IMR-90 (cell line): Measurements from ENCODE around the gene PNMA8C.

Experiments
- BHLHE40 ChIP-seq: fragments of 150-350 bp; IDR thresholded peaks from 2 replicates; pipeline ENCODE4 v1.6.1; 2016; ENCODE audit warnings: mild to moderate bottlenecking, low read depth, low read length
- CHD1 ChIP-seq: IDR thresholded peaks from 2 replicates; pipeline ENCODE4 v1.6.1; 2012; ENCODE audit warnings: low read depth, low read length, improper control_type of control experiment
- FOS ChIP-seq: fragments of 150-350 bp; IDR thresholded peaks from 2 replicates; pipeline ENCODE4 v1.6.1; 2016; ENCODE audit warnings: low read depth, low read length
- MAFK ChIP-seq: IDR thresholded peaks from 2 replicates; pipeline ENCODE4 v1.6.1; 2012; ENCODE audit warnings: low read depth, low read length, improper control_type of control experiment
- MAZ ChIP-seq: IDR thresholded peaks from 2 replicates; pipeline ENCODE4 v1.6.1; 2012; ENCODE audit warnings: low read depth, mild to moderate bottlenecking, low read length, improper control_type of control experiment, moderate library complexity, borderline replicate concordance
- POLR2A ChIP-seq: IDR thresholded peaks from 2 replicates; pipeline ENCODE4 v1.6.1; 2012; ENCODE audit warnings: mild to moderate bottlenecking, low read depth, low read length
- RAD21 ChIP-seq: IDR thresholded peaks from 2 replicates; pipeline ENCODE4 v1.6.1; 2012; ENCODE audit warnings: low read length, improper control_type of control experiment
- RFX5 ChIP-seq: IDR thresholded peaks from 2 replicates; pipeline ENCODE4 v1.8.0; 2012; ENCODE audit warnings: low read depth, mild to moderate bottlenecking, low read length, moderate library complexity
- TF ChIP-seq, protein P1 (sequence below): conservative IDR thresholded peaks from 2 replicates; pipeline ENCODE4 v1.5.1; 2012; ENCODE audit warnings: mild to moderate bottlenecking, low read depth, low read length, improper control_type of control experiment

DNA sequence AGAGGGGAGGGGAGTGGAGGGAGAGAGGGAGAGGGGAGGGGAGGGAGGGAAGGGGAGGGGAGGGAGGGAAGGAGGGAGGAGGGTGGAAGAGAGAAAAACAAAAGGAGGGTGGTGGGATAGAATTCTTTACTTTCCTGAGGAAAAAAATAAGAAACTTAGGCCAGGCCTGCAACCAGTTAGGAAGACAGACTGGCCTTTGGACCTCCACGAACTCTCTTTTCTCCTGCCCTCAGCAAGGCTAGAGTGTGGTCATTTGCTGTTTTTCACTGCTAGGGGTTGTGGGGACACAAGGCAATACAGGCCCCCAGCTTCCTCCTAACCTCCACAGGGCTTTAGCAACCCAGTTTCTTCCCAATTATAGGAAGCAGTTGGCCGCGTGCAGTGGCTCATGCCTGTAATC, 19.5 kb downstream of the PNMA8C start:
- no peak for TF ChIP-seq RFX5
- TF ChIP-seq, protein P1, sequence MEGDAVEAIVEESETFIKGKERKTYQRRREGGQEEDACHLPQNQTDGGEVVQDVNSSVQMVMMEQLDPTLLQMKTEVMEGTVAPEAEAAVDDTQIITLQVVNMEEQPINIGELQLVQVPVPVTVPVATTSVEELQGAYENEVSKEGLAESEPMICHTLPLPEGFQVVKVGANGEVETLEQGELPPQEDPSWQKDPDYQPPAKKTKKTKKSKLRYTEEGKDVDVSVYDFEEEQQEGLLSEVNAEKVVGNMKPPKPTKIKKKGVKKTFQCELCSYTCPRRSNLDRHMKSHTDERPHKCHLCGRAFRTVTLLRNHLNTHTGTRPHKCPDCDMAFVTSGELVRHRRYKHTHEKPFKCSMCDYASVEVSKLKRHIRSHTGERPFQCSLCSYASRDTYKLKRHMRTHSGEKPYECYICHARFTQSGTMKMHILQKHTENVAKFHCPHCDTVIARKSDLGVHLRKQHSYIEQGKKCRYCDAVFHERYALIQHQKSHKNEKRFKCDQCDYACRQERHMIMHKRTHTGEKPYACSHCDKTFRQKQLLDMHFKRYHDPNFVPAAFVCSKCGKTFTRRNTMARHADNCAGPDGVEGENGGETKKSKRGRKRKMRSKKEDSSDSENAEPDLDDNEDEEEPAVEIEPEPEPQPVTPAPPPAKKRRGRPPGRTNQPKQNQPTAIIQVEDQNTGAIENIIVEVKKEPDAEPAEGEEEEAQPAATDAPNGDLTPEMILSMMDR: no peak
- TF ChIP-seq POLR2A: no peak
- TF ChIP-seq RAD21: no peak
- no peak for TF ChIP-seq FOS
- TF ChIP-seq MAFK: no peak
- TF ChIP-seq CHD1: no peak
- no peak for TF ChIP-seq MAZ
- TF ChIP-seq BHLHE40: no peak
